GM12875 (cell line): ENCODE data around the gene MGRN1.

Experiments
- H3K4me3 ChIP-seq: one replicate; pipeline ENCODE4 v1.5.1; 2011; ENCODE audit warnings: low read depth, low read length, control low read depth
- CTCF ChIP-seq: IDR thresholded peaks from 2 replicates; pipeline ENCODE4 v1.5.1; 2011; ENCODE audit warnings: low read depth, mild to moderate bottlenecking, control low read depth, inconsistent platforms, low read length, moderate library complexity, borderline replicate concordance; ENCODE audit not compliant: insufficient read depth

Gene MGRN1

GRCh38 chr16:4668313-4668960, 43.8 kb downstream of the MGRN1 start:
- no peak for TF ChIP-seq CTCF
- no peak overlapping the region for H3K4me3 ChIP-seq

GRCh38 chr16:4673387-4674046, 48.9 kb downstream of the MGRN1 start:
- no peak overlapping the region for H3K4me3 ChIP-seq
- TF ChIP-seq CTCF = no peak

DNA sequence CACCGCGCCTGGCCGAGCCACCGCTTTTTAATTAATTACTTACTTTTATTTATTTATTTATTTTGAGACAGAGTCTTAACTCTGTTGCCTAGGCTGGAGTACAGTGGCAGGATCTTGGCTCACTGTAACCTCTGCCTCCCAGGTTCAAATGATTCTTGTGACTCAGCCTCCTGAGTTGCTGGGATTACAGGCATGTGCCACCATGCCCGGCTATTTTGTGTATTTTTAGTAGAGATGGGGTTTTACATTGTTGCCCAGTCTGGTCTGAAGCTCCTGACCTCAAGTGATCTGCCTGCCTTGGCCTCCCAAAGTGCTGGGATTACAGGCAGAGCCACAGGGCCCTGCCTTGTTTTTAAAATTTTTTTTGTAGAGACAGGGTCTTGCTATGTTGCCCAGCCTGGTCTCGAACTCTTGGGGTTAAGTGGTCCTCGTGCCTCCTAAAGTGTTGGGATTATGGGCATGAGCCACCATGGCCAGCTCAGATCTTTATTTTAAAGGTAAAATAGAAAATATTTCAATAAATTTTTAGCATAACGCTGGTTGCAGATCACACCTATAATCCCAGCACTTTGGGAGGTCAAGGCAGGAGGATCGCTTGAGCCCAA, 50.4 kb downstream of the MGRN1 start:
- TF ChIP-seq CTCF = no peak

DNA sequence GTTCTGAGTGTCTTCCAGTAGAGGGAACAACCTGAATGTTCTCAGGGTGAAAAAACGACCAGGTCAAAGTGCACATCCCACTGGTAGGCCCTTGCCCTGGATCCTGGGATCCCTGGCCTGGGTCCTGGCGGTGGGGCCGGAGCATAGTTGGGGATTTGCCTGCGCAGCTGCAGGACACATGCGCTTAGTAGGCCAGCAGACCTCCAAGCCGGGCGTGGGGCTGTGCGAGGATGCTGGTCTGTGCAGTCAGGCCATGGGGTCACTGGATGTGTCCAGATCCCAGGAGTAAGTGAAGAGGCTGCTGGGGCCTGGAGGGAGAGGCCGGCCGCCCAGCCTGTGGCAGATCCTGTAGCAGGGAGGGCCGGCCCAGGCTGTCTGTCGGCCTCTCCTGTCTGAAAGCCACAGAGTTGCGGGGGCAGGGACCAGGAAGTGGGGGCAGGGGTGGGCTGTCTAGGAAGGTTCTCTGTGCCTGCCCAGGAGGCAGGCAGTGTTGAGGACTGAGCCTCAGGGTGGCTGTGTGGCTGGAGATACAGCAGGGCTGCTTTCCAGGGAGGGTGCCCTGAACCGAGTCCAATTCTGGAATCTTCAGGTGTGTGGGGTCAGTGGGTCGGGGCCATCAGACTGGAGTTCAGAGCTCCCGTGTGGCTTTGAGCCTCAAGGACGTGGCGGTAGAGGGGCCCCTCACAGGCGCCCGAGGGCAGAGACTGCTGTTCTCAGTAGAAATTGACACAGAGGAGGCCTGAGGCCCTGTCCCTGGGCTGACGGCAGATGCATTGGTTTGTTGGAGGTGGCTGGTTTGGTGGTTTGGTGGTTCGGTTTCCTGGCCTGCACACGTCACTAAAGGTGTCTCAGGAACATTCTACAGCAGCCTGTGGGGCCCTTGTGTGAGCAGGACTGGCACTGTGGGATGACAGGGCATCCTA, 51.5 kb downstream of the MGRN1 start:
- TF ChIP-seq CTCF = no peak
- no peak overlapping the region for H3K4me3 ChIP-seq

More for the DNA sequence above, 50.4 kb downstream of the MGRN1 start:
- no peak overlapping the region for H3K4me3 ChIP-seq

- TF ChIP-seq CTCF = no peak
- no peak overlapping the region for H3K4me3 ChIP-seq
Observed at GRCh38 chr16:4676831-4677230, 52.2 kb downstream of the MGRN1 start.

DNA sequence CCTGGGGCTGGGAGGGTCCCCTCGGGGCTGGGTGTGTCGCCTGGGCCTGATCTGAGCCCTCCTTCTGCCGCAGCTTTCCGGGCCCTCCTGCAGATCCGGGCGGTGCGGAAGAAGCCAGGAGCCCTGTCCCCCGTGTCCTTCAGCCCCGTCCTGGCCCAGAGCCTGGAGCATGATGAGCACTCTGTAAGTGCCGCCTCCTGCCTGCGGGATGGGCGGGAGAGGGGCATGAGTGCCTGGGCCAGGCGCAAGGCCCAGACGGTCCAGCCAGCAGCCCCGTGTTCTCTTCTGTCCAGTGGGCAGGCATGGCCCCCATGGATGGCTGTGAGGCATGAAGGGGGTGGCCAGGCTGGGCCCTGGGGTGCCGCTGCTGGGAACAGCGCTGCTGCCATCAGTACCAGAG, 52.8 kb downstream of the MGRN1 start:
- H3K4me3 ChIP-seq = no peak overlapping the region
- no peak for TF ChIP-seq CTCF
